GM12878 (cell line): ENCODE results near the gene IBSP. TPM values are rescaled to one million over a fixed set of nuclear protein-coding genes. Genes with fewer than 3 reads are reported as not detected.

Experiments used
- ATAC-seq: fragments of 200-7000 bp; cut with Tn5 transposase; 3 replicates; pipeline ENCODE4 v1.9.1; 2020; ENCODE audit warnings: mild to moderate bottlenecking, moderate library complexity
- BruUV-seq: library from RNA; stranded (reverse); fragments of 400-500 nt; replicated peaks from 2 replicates; lab custom pipeline; 2021; lab: Mats Ljungman, UMichigan
- CTCF ChIA-PET: fragments of 300-600 bp; sonication (Branson Sonifier 250); formaldehyde crosslinking; extraction: SDS; loops from one replicate; lab custom pipeline; 2021; ENCODE audit warnings: inconsistent platforms; lab: Yijun Ruan, JAX
- POLR2A ChIA-PET: fragments of 350-600 bp; formaldehyde crosslinking; extraction: SDS; loops from one replicate; lab custom pipeline; 2021; ENCODE audit warnings: inconsistent platforms; lab: Charles Lee
- RAD21 ChIA-PET: fragments of 300-600 bp; sonication (Branson Sonifier 250); formaldehyde crosslinking; loops from one replicate; lab custom pipeline; 2023; ENCODE audit warnings: antibody characterized with exemption; ENCODE audit not compliant: unreplicated experiment; lab: Charles Lee
- SMC1A ChIA-PET: fragments of 300-600 bp; sonication (Branson Sonifier 250); formaldehyde crosslinking; loops from one replicate; lab custom pipeline; 2023; ENCODE audit not compliant: unreplicated experiment, uncharacterized antibody; lab: Charles Lee
- DNase-seq: peaks from one replicate; pipeline ENCODE4 v3.0.0-alpha.2; 2011; ENCODE audit warnings: low read depth, low spot score
- FAIRE-seq: peaks from 3 replicates; lab custom pipeline; 2011; peaks lifted over from hg19 to GRCh38; lab: Jason Lieb, UNC
- H2AFZ ChIP-seq: 2 replicates; pipeline ENCODE4 v1.6.0; 2011; ENCODE audit warnings: low read depth, low read length, control low read depth; ENCODE audit not compliant: control insufficient read depth
- H3K27ac ChIP-seq: 2 replicates; pipeline ENCODE4 v1.5.1; 2011; ENCODE audit warnings: control low read depth; ENCODE audit not compliant: control insufficient read depth, insufficient read depth
- H3K27me3 ChIP-seq, 2 experiments: replicated peaks in 1 of 2; 2 replicates each; pipeline versions ENCODE4 v1.6.0 to v1.6.1; 2011; ENCODE audit warnings: low read length in 1 of 2; ENCODE audit not compliant: control insufficient read depth in 2 of 2, insufficient read depth in 2 of 2
- H3K36me3 ChIP-seq, 2 experiments: 2 replicates each; pipeline ENCODE4 v1.5.1; 2011; ENCODE audit warnings: low read length in 1 of 2; ENCODE audit not compliant: control insufficient read depth in 2 of 2, insufficient read depth in 2 of 2
- H3K4me1 ChIP-seq: 2 replicates; pipeline ENCODE4 v1.6.1; 2011; ENCODE audit warnings: mild to moderate bottlenecking, low read length, moderate library complexity, mixed read lengths; ENCODE audit not compliant: control insufficient read depth, insufficient read depth
- H3K4me2 ChIP-seq: 2 replicates; pipeline ENCODE4 v1.6.0; 2011; ENCODE audit warnings: control low read depth; ENCODE audit not compliant: control insufficient read depth, insufficient read depth
- H3K4me3 ChIP-seq: fragments of 200-600 bp; sonication (generic); 2 replicates; pipeline ENCODE4 v1.5.1; 2016
- H3K79me2 ChIP-seq: 2 replicates; pipeline ENCODE4 v1.6.0; 2011; ENCODE audit warnings: low read length; ENCODE audit not compliant: control insufficient read depth, insufficient read depth
- H3K9ac ChIP-seq: 2 replicates; pipeline ENCODE4 v1.8.0; 2011; ENCODE audit warnings: low read length, control low read depth, mixed read lengths; ENCODE audit not compliant: control insufficient read depth, insufficient read depth
- H3K9me3 ChIP-seq: replicated peaks from 3 replicates; pipeline ENCODE4 v1.5.1; 2011; ENCODE audit warnings: mild to moderate bottlenecking, low read length; ENCODE audit not compliant: control insufficient read depth, insufficient read depth
- H4K20me1 ChIP-seq: 2 replicates; pipeline ENCODE4 v1.6.0; 2011; ENCODE audit not compliant: control insufficient read depth, insufficient read depth
- BMI1 ChIP-seq: fragments of 450-650 bp; IDR thresholded peaks from 2 replicates; pipeline ENCODE4 v1.6.1; 2016; ENCODE audit warnings: mild to moderate bottlenecking, moderate library complexity, borderline replicate concordance
- CEBPB ChIP-seq, 2 experiments: fragments of 150-350 bp in 1 of 2; IDR thresholded peaks; 2 replicates each; pipeline ENCODE4 v1.6.1; 2012 to 2014; ENCODE audit warnings: low read depth in 2 of 2, low read length in 2 of 2, borderline replicate concordance in 1 of 2, inconsistent platforms in 1 of 2
- CUX1 ChIP-seq: IDR thresholded peaks from 2 replicates; pipeline ENCODE4 v1.6.1; 2012; ENCODE audit warnings: improper control_type of control experiment, low read depth, low read length; ENCODE audit not compliant: insufficient replicate concordance
- DPF2 ChIP-seq: fragments of 450-650 bp; IDR thresholded peaks from 2 replicates; pipeline ENCODE4 v1.6.1; 2017; ENCODE audit warnings: mild to moderate bottlenecking
- E2F8 ChIP-seq: fragments of 450-650 bp; IDR thresholded peaks from 2 replicates; pipeline ENCODE4 v1.6.1; 2018; ENCODE audit warnings: mild to moderate bottlenecking, low read depth, moderate library complexity; ENCODE audit not compliant: partially characterized antibody
- FOXK2 ChIP-seq: fragments of 450-650 bp; IDR thresholded peaks from 2 replicates; pipeline ENCODE4 v1.6.1; 2017; ENCODE audit warnings: mild to moderate bottlenecking, moderate library complexity
- KAT2A ChIP-seq: conservative IDR thresholded peaks from 2 replicates; pipeline ENCODE4 v1.6.1; 2011; ENCODE audit warnings: low read depth, low read length; ENCODE audit not compliant: control insufficient read depth
- MLLT1 ChIP-seq: fragments of 450-650 bp; IDR thresholded peaks from 2 replicates; pipeline ENCODE4 v1.6.1; 2016; ENCODE audit warnings: mild to moderate bottlenecking
- NFYB ChIP-seq: IDR thresholded peaks from 2 replicates; pipeline ENCODE4 v1.6.1; 2011; ENCODE audit warnings: low read depth, mild to moderate bottlenecking, low read length, improper control_type of control experiment, moderate library complexity; ENCODE audit not compliant: insufficient read depth
- NKRF ChIP-seq: fragments of 450-650 bp; conservative IDR thresholded peaks from 2 replicates; pipeline ENCODE4 v1.6.1; 2017; ENCODE audit warnings: mild to moderate bottlenecking, moderate library complexity
- RUNX3 ChIP-seq: IDR thresholded peaks from 2 replicates; pipeline ENCODE4 v1.6.1; 2012; ENCODE audit warnings: low read length, inconsistent platforms
- TARDBP ChIP-seq: IDR thresholded peaks from 2 replicates; pipeline ENCODE4 v1.6.1; 2016; ENCODE audit warnings: borderline replicate concordance
- ZNF217 ChIP-seq: fragments of 450-650 bp; IDR thresholded peaks from 2 replicates; pipeline ENCODE4 v1.6.1; 2017; ENCODE audit warnings: antibody characterized with exemption, mild to moderate bottlenecking
- in situ Hi-C: fragments of 300-500 bp; cut with MboI; formaldehyde crosslinking; loops from 9 replicates; pipeline ENCODE4 v1.14.3; 2018; ENCODE audit warnings: mixed read lengths
- intact Hi-C: fragments of 100-400 bp; cut with micrococcal nuclease; formaldehyde crosslinking; loops from one replicate; pipeline ENCODE4 v1.14.2; 2022; ENCODE audit not compliant: unreplicated experiment
- polyA plus RNA-seq, 11 experiments: library from polyadenylated mRNA; depleted of rRNA in 4 of 11; unstranded in 6 of 11; stranded (reverse) in 5 of 11; fragments of >200 nt; fragmentation: Nextera tagmentation in 4 of 11; fragmentation: Illumina TruSeq in 1 of 11; extraction: Ambion mirVana in 4 of 11; extraction: Trizol in 1 of 11; gene quantifications; 1 replicate in 1 of 11; 2 replicates in 10 of 11; pipeline versions ENCODE4 v1.2.1 to v1.2.3, GENCODE V29; 2011 to 2016; ENCODE audit warnings: inconsistent platforms in 2 of 11, missing spikeins in 2 of 11, low read depth in 1 of 11
- total RNA-seq, 4 experiments: library from RNA; depleted of rRNA in 3 of 4; stranded (reverse); fragments of >200 nt in 3 of 4; fragmentation: Illumina TruSeq in 1 of 4; extraction: Trizol in 1 of 4; gene quantifications; 2 replicates each; pipeline versions ENCODE4 v1.2.1 to v1.2.3, GENCODE V29; 2013 to 2021

The IBSP gene
- total and polyA plus RNA-seq, 10 of the 15 experiments (the other 5 are each of a cell fraction or from before 2014, with no cell fraction given) = not detected

- CTCF ChIA-PET = interaction anchor here (0.6 to 8.7 kb wide), 5 partner anchors 90 to 358 kb away, joined by 4 to 76 read pairs (median 9); partner anchors contain the start of gene SPP1
- H2AFZ ChIP-seq = no peak overlapping the region
- no peak for ATAC-seq
- TF ChIP-seq DPF2 (no peak), NKRF (no peak), CUX1 (no peak), TARDBP (no peak), FOXK2 (no peak), E2F8 (no peak), RUNX3 (no peak), ZNF217 (no peak), MLLT1 (no peak), NFYB (no peak), BMI1 (no peak), CEBPB (IDR thresholded peaks at IDR 0.05; ENCODE audit: borderline replicate concordance in 1 of 2, low read depth in 2 of 2, low read length in 2 of 2) (no peak), KAT2A (no peak)
These were observed 54.5 kb downstream of the IBSP start for GRCh38 chr4:87853891-87854290.

More at GRCh38 chr4:87853891-87854290, 54.5 kb downstream of the IBSP start:
- in situ Hi-C loops = loop anchor here (5.0 kb wide), 2 partner anchors 358 to 663 kb away; no protein-coding TSS in a partner anchor
- Histone ChIP-seq H3K36me3 (no peaks in the 10 kb centered on the region), H3K9ac (no peak overlapping the region), H3K79me2 (no peaks in the 10 kb centered on the region), H3K27ac (no peak overlapping the region), H4K20me1 (no peaks in the 10 kb centered on the region), H3K4me1 (no peaks in the 10 kb centered on the region), H3K4me3 (no peak overlapping the region), H3K27me3 (no peaks in the 10 kb centered on the region; a peak in 1 of 4 replicates), H3K9me3 (no peaks in the 10 kb centered on the region), H3K4me2 (no peak overlapping the region)
- DNase-seq (no peak), FAIRE-seq (no peak)
- POLR2A ChIA-PET = no interaction called here
- SMC1A ChIA-PET = no interaction called here
- BruUV-seq = no TSS peak
- intact Hi-C loops = loop anchor here (1.0 kb wide), 2 partner anchors 119 to 358 kb away; no protein-coding TSS in a partner anchor
- RAD21 ChIA-PET = interaction anchor here (1.9 kb wide), 1 partner anchor 120 kb away, joined by 9 read pairs; no protein-coding TSS in a partner anchor
